ENCODE measurements around the gene SPTSSB.

- TF ChIP-seq, protein P1, sequence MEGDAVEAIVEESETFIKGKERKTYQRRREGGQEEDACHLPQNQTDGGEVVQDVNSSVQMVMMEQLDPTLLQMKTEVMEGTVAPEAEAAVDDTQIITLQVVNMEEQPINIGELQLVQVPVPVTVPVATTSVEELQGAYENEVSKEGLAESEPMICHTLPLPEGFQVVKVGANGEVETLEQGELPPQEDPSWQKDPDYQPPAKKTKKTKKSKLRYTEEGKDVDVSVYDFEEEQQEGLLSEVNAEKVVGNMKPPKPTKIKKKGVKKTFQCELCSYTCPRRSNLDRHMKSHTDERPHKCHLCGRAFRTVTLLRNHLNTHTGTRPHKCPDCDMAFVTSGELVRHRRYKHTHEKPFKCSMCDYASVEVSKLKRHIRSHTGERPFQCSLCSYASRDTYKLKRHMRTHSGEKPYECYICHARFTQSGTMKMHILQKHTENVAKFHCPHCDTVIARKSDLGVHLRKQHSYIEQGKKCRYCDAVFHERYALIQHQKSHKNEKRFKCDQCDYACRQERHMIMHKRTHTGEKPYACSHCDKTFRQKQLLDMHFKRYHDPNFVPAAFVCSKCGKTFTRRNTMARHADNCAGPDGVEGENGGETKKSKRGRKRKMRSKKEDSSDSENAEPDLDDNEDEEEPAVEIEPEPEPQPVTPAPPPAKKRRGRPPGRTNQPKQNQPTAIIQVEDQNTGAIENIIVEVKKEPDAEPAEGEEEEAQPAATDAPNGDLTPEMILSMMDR (conservative IDR thresholded peaks at IDR 0.05 in 1 of 2, IDR thresholded peaks at IDR 0.05 in 1 of 2; ENCODE audit: low read depth in 1 of 2, low read length in 2 of 2) = no peak
- no peak for TF ChIP-seq EZH2 (IDR thresholded peaks at IDR 0.05; ENCODE audit: low read length, missing control alignments)
Observed at GRCh38 chr3:161345023-161345422, 26.3 kb downstream of the SPTSSB start.
